Colonic mucosa (tissue), 4 donors: ENCODE results near the gene GAS1. TPM values are rescaled to one million over a fixed set of nuclear protein-coding genes. Genes with fewer than 3 reads are reported as not detected.

Experiments
- DNase-seq: peaks from one replicate; pipeline ENCODE4 v3.0.0-alpha.2; 2020
- H3K27ac ChIP-seq: fragments of 200-600 bp; one replicate; pipeline ENCODE4 v1.8.0; 2021
- H3K27me3 ChIP-seq: fragments of 200-600 bp; one replicate; pipeline ENCODE4 v1.8.0; 2021
- H3K36me3 ChIP-seq: fragments of 200-600 bp; one replicate; pipeline ENCODE4 v1.8.0; 2021
- H3K4me1 ChIP-seq: fragments of 200-600 bp; one replicate; pipeline ENCODE4 v1.8.0; 2021; ENCODE audit warnings: mild to moderate bottlenecking
- H3K4me3 ChIP-seq: fragments of 200-600 bp; one replicate; pipeline ENCODE4 v1.8.0; 2021
- H3K9ac ChIP-seq, 2 donors: one replicate each; pipeline ENCODE4 v1.7.0; 2013; ENCODE audit warnings: control low read depth in 2 of 2, low read depth in 2 of 2, low read length in 2 of 2
- H3K9me3 ChIP-seq: fragments of 200-600 bp; one replicate; pipeline ENCODE4 v1.8.0; 2021
- CTCF ChIP-seq: fragments of 200-600 bp; IDR thresholded peaks from one replicate; pipeline ENCODE4 v1.8.0; 2022; ENCODE audit warnings: antibody characterized with exemption, mild to moderate bottlenecking
- intact Hi-C: fragments of 100-400 bp; cut with DNase I; formaldehyde crosslinking; loops from one replicate; pipeline ENCODE4 v1.14.1; 2022
- total RNA-seq, 2 donors: library from RNA; stranded (reverse); fragmentation: NEBNext Ultra II Directional in 1 of 2; extraction: Animal tissue kit (Norgen Biotek cat#: 25700) in 1 of 2; gene quantifications; one replicate each; pipeline ENCODE4 v1.2.1, GENCODE V29; 2021
- donor health status: healthy.
- donor health status: DM: no; HTN: no; CAD: no.
- donor health status: DM: no; HTN: no; CAD: no.

The GAS1 gene
- total RNA-seq, 2 donors from 2014 or later: 0.74 to 2.4 TPM

GRCh38 chr9:86975036-86975435 lies 27.7 kb upstream of the GAS1 start:
- Histone ChIP-seq H3K27me3 (no peaks in the 10 kb centered on the region), H3K9me3 (no peaks in the 10 kb centered on the region), H3K4me1 (no peaks in the 10 kb centered on the region), H3K9ac (no peak overlapping the region), H3K36me3 (no peaks in the 10 kb centered on the region), H3K27ac (no peak overlapping the region), H3K4me3 (no peak overlapping the region)
- DNase-seq: no peak
- intact Hi-C loops: loop anchor here (5.0 kb wide), 1 partner anchor 178 kb away; no protein-coding TSS in a partner anchor
- no peak for TF ChIP-seq CTCF

- DNase-seq: no peak
- Histone ChIP-seq H3K27me3 (no peaks in the 10 kb centered on the region), H3K27ac (no peak overlapping the region), H3K4me3 (no peak overlapping the region), H3K9ac (no peak overlapping the region), H3K9me3 (no peaks in the 10 kb centered on the region), H3K4me1 (no peaks in the 10 kb centered on the region), H3K36me3 (no peaks in the 10 kb centered on the region)
- TF ChIP-seq CTCF: no peak
- intact Hi-C loops: no loop called here
These were observed 27.1 kb upstream of the GAS1 start for GRCh38 chr9:86974421-86974820.

- no peak for DNase-seq
- intact Hi-C loops: no loop called here
These were observed 24.4 kb upstream of the GAS1 start for GRCh38 chr9:86971742-86972141.

GRCh38 chr9:86968258-86968920 lies 21.1 kb upstream of the GAS1 start:
- TF ChIP-seq CTCF: no peak
- no peak overlapping the region for H3K9ac ChIP-seq
- H3K36me3 ChIP-seq: no peaks in the 10 kb centered on the region
- H3K27me3 ChIP-seq: no peaks in the 10 kb centered on the region
- no peaks in the 10 kb centered on the region for H3K9me3 ChIP-seq
- H3K4me3 ChIP-seq: no peak overlapping the region
- H3K27ac ChIP-seq: no peak overlapping the region
- intact Hi-C loops: no loop called here
- H3K4me1 ChIP-seq: no peaks in the 10 kb centered on the region
- no peak for DNase-seq

More at GRCh38 chr9:86971742-86972141, 24.4 kb upstream of the GAS1 start:
- TF ChIP-seq CTCF: no peak
- Histone ChIP-seq H3K27me3 (no peaks in the 10 kb centered on the region), H3K27ac (no peak overlapping the region), H3K4me3 (no peak overlapping the region), H3K9me3 (no peaks in the 10 kb centered on the region), H3K36me3 (no peaks in the 10 kb centered on the region), H3K9ac (no peak overlapping the region), H3K4me1 (no peaks in the 10 kb centered on the region)

GRCh38 chr9:86966852-86967511 lies 19.7 kb upstream of the GAS1 start:
- TF ChIP-seq CTCF: no peak
- Histone ChIP-seq H3K9me3 (no peaks in the 10 kb centered on the region), H3K36me3 (no peaks in the 10 kb centered on the region), H3K27me3 (no peaks in the 10 kb centered on the region), H3K4me3 (no peak overlapping the region), H3K9ac (no peak overlapping the region), H3K4me1 (no peaks in the 10 kb centered on the region), H3K27ac (no peak overlapping the region)
- no peak for DNase-seq
- intact Hi-C loops: no loop called here
